Kidney epithelial cell (primary cell): ENCODE results near the gene MRPL39. TPM values are rescaled to one million over a fixed set of nuclear protein-coding genes. Genes with fewer than 3 reads are reported as not detected.

Experiments
- DNase-seq: peaks from one replicate; pipeline ENCODE4 v3.0.0-alpha.2; 2010; ENCODE audit warnings: low read depth
- H3K27me3 ChIP-seq: 2 replicates; pipeline ENCODE4 v1.6.0; 2011; ENCODE audit warnings: low read length; ENCODE audit not compliant: control insufficient read depth, insufficient read depth
- H3K36me3 ChIP-seq: 2 replicates; pipeline ENCODE4 v1.5.1; 2011; ENCODE audit warnings: low read length; ENCODE audit not compliant: control insufficient read depth, insufficient read depth
- H3K4me3 ChIP-seq: 2 replicates; pipeline ENCODE4 v1.5.1; 2011; ENCODE audit warnings: low read depth, mild to moderate bottlenecking, control low read depth, low read length
- CTCF ChIP-seq: IDR thresholded peaks from 2 replicates; pipeline ENCODE4 v1.5.1; 2011; ENCODE audit warnings: mild to moderate bottlenecking, moderate library complexity, low read length, control low read depth, inconsistent platforms; ENCODE audit not compliant: insufficient read depth, poor library complexity, severe bottlenecking
- total RNA-seq: library from RNA; depleted of rRNA; stranded (reverse); fragments of >200 nt; gene quantifications from 2 replicates; pipeline ENCODE4 v1.2.3, GENCODE V29; 2015

MRPL39 gene
- total RNA-seq, 1 donor from 2014 or later: 21.8 TPM

GRCh38 chr21:25536752-25537151 lies 70.5 kb downstream of the MRPL39 start:
- TF ChIP-seq CTCF: no peak
- Histone ChIP-seq H3K4me3 (no peak overlapping the region), H3K36me3 (no peaks in the 10 kb centered on the region), H3K27me3 (no peaks in the 10 kb centered on the region)
- no peak for DNase-seq

GRCh38 chr21:25535849-25536248 lies 71.4 kb downstream of the MRPL39 start:
- no peak overlapping the region for H3K4me3 ChIP-seq
- H3K27me3 ChIP-seq: no peaks in the 10 kb centered on the region
- no peak for DNase-seq
- H3K36me3 ChIP-seq: no peaks in the 10 kb centered on the region
- no peak for TF ChIP-seq CTCF

Other genes starting within 250 kb of the MRPL39 start
- 2.0 and 3.6 TPM in 2 replicates for gene JAM2, start 31.8 kb upstream of the MRPL39 start, total RNA-seq
- gene ATP5PF, start 127.4 kb upstream of the MRPL39 start, total RNA-seq: 107 and 135 TPM in 2 replicates
- gene GABPA, start 127.5 kb upstream of the MRPL39 start, total RNA-seq: 16.1 and 16.6 TPM in 2 replicates